GM12891 (cell line): ENCODE results near the gene B3GALT5.

ENCODE experiments used
- POLR2A ChIP-seq: IDR thresholded peaks from 2 replicates; pipeline ENCODE4 v1.6.1; 2011; ENCODE audit warnings: low read depth, low read length, control low read depth
- POLR2AphosphoS5 ChIP-seq: IDR thresholded peaks from 2 replicates; pipeline ENCODE4 v1.6.1; 2011; ENCODE audit warnings: low read depth, low read length, control low read depth
- SPI1 ChIP-seq: IDR thresholded peaks from 2 replicates; pipeline ENCODE4 v1.6.1; 2011; ENCODE audit warnings: low read depth, low read length, control low read depth

- TF ChIP-seq POLR2AphosphoS5 (no peak), POLR2A (no peak), SPI1 (no peak)
Observed at GRCh38 chr21:39581414-39581813, 31.3 kb upstream of the B3GALT5 start.
